Right lobe of liver (tissue), 4 donors: Measurements from ENCODE around the gene PHLDA2.
"Not testable (repeated sequence)": the region's sequence is repeated elsewhere in the genome, so short reads cannot be mapped to it uniquely, and the experiment has no call there.

Experiments
- POLR2A ChIP-seq: fragments of 450-650 bp; IDR thresholded peaks from one replicate; pipeline ENCODE4 v1.6.1; 2017; ENCODE audit warnings: antibody characterized with exemption, mild to moderate bottlenecking
- TF ChIP-seq, protein P1 (sequence below), 4 donors: fragments of 200-600 bp in 3 of 4; fragments of 450-650 bp in 1 of 4; IDR thresholded peaks; one replicate each; pipeline versions ENCODE4 v1.5.1 to v1.8.0; 2016 to 2022; ENCODE audit warnings: antibody characterized with exemption in 4 of 4, mild to moderate bottlenecking in 2 of 4
- donor health status: DM: no; HTN: no; CAD: no.
- donor health status: DM: no; HTN: no; CAD: no.
- donor health status: DM: no; HTN: yes; CAD: no.

- TF ChIP-seq POLR2A, result not testable (repeated sequence)
- TF ChIP-seq, protein P1, sequence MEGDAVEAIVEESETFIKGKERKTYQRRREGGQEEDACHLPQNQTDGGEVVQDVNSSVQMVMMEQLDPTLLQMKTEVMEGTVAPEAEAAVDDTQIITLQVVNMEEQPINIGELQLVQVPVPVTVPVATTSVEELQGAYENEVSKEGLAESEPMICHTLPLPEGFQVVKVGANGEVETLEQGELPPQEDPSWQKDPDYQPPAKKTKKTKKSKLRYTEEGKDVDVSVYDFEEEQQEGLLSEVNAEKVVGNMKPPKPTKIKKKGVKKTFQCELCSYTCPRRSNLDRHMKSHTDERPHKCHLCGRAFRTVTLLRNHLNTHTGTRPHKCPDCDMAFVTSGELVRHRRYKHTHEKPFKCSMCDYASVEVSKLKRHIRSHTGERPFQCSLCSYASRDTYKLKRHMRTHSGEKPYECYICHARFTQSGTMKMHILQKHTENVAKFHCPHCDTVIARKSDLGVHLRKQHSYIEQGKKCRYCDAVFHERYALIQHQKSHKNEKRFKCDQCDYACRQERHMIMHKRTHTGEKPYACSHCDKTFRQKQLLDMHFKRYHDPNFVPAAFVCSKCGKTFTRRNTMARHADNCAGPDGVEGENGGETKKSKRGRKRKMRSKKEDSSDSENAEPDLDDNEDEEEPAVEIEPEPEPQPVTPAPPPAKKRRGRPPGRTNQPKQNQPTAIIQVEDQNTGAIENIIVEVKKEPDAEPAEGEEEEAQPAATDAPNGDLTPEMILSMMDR (IDR thresholded peaks at IDR 0.05), result not testable (repeated sequence)
These were observed 8.6 kb upstream of the PHLDA2 start for GRCh38 chr11:2937641-2938457.
